GM12874 (cell line): ENCODE measurements around the gene PRELP.

Experiments used
- CTCF ChIP-seq: IDR thresholded peaks from 2 replicates; pipeline ENCODE4 v1.5.1; 2011; ENCODE audit warnings: low read depth, mild to moderate bottlenecking, control low read depth, low read length, moderate library complexity; ENCODE audit not compliant: insufficient read depth

The PRELP gene

DNA sequence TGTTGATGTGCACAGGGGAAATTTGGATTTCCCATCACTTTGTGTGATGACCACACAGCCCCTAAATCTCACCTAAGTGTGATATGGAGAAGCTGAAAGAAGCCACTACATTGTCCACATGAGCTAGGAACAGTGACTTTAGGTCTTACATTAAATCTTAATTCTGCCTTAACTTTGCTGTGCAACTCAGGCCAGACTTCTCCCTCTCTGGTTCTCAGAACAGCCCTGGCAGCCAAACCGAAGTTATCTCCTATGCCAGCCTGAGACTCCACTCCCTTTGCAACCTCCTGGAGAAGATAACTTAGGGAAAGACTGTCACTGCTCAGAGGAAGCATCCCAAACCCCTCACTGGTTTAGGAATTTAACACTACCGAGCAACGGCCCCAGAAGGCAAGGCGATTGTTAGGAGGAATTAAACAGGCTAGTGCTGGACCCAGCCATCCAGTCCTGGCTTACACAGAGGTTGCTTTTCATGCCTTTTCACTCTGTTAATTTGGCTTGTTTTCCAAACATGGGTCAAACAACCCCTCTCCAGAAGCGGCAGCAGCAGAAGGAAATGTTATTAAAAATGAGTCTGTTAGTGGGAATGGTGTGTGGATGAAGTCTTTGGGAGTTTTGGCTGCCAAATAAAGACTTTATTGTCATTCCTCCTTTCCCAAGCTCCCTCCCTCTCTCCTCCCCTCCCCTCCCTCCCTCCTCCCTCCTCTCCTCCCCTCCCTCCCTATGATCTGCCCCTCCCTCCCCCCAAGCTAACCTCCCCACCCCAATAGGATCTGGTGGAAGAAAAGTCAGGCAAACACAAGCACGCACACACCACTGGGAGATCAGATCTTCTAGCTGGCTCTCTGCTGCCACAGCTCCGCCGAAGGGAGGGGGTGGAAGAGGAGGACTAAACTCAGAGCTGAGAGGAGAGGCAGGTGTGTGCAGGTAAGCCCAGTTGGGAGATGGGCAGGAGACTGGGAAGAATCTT lies at the start of gene PRELP:
Gene PRELP, plus strand, starts transcription at position 795 of the 970 bp plus-strand sequence. CDS start 7,379 bp downstream, outside the sequence.
- TF ChIP-seq CTCF = no peak

DNA sequence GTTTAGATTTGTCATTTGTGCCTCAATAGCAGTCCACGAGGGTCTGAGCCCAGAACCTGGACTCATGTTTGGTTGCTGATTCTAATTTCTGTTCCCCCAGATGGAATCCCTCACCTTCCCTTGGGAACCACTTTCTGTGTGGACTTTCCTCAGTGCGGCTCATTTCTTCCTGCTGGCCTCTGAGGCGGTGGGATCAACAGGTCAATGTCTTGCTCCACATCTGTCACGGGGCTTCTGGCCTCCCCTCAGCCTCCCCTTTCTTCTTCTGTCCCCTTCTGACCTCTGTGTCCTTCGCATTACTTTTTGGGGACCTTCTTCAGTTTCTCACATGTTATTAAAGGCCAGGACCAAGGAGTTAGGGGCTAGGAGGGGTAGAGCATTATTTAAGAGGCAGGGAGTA lies 49.2 kb upstream of the PRELP start:
- TF ChIP-seq CTCF = no peak

- TF ChIP-seq CTCF = no peak
Observed at GRCh38 chr1:203426870-203427269, 48.7 kb upstream of the PRELP start.

DNA sequence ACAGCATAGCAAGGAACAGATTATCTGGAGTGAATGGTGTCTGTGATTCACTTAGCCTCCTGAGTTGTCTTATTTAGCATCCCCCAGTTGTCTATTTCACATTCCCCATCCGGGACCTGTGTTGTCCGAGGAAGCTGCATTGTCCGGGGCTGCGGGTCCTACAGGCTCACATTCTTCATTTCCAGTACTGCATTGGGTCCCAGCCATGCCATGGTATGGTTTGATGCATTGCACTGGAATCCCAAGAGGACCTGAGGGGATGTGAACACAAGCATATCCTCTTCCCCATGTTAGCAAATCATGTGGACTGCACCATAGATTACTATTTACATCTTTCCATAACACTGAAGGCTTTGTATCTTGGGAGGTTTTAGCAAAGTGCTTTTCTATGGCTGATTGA lies 48.2 kb upstream of the PRELP start:
- no peak for TF ChIP-seq CTCF

- no peak for TF ChIP-seq CTCF
Observed at GRCh38 chr1:203428981-203429599, 46.5 kb upstream of the PRELP start.

DNA sequence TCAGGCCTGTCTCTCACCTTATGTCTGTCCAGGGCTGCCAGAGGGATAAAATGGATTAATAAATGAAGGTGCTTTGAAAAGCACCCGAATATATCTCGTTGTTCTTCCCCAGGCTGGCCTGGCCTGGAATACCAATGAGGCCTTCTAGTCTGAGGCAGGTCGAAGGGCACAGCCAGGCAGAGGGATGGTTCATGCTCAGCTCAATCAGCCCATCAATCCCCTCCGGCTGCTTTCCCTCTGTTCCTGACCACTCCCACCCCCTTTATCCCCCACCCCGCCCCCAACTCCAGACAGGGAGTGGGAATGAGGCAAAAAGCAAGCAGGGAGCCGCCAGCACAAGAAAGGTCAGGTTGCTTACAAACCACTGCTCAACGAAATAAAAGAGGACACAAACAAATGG lies 40.0 kb upstream of the PRELP start:
- TF ChIP-seq CTCF = no peak

- TF ChIP-seq CTCF = no peak
Observed at GRCh38 chr1:203437696-203438315, 37.8 kb upstream of the PRELP start.
